A549 (cell line): ENCODE results near the gene ELOVL4. TPM values are rescaled to one million over a fixed set of nuclear protein-coding genes. Genes with fewer than 3 reads are reported as not detected.

Experiments used
- ATAC-seq, 2 experiments: fragments of 200-7000 bp in 1 of 2; fragments of >200 bp in 1 of 2; cut with Nextera tagmentation in 1 of 2; cut with Tn5 transposase in 1 of 2; 3 replicates each; pipeline versions ENCODE4 v1.8.0 to v1.9.1; 2018 to 2020; ENCODE audit warnings: mild to moderate bottlenecking in 1 of 2, moderate library complexity in 1 of 2
- CTCF ChIA-PET: fragments of 300-600 bp; sonication (Branson Sonifier 250); formaldehyde crosslinking; extraction: SDS; loops from one replicate; lab custom pipeline; 2021; ENCODE audit warnings: antibody characterized with exemption, inconsistent platforms; lab: Yijun Ruan, JAX
- POLR2A ChIA-PET: fragments of 350-600 bp; formaldehyde crosslinking; extraction: SDS; loops from one replicate; lab custom pipeline; 2021; ENCODE audit warnings: antibody characterized with exemption, inconsistent platforms; lab: Yijun Ruan, JAX
- DNase-seq, 2 experiments: peaks; one replicate each; pipeline versions ENCODE4 v3.0.0 to v3.0.0-alpha.2; 2011 to 2016; ENCODE audit warnings: low read depth in 1 of 2, low spot score in 1 of 2
- FAIRE-seq: peaks from 2 replicates; lab custom pipeline; 2011; peaks lifted over from hg19 to GRCh38; lab: Jason Lieb, UNC
- H3K27ac ChIP-seq, 2 experiments: fragments of >200 bp; sonication (Bioruptor Twin); formaldehyde crosslinking; 3 replicates each; pipeline ENCODE4 v1.5.1; 2016 to 2017
- H3K4me1 ChIP-seq: fragments of >200 bp; sonication (Bioruptor Twin); formaldehyde crosslinking; 3 replicates; pipeline ENCODE4 v1.6.1; 2016
- H3K4me2 ChIP-seq: fragments of >200 bp; sonication (Bioruptor Twin); formaldehyde crosslinking; 3 replicates; pipeline ENCODE4 v1.6.1; 2016
- H3K4me3 ChIP-seq: fragments of >200 bp; sonication (Bioruptor Twin); formaldehyde crosslinking; 3 replicates; pipeline ENCODE4 v1.5.1; 2016
- H3K9me3 ChIP-seq: fragments of >200 bp; sonication (Bioruptor Twin); formaldehyde crosslinking; 3 replicates; pipeline ENCODE4 v1.6.1; 2016
- ATOH8 ChIP-seq: fragments of 250-450 bp; sonication (Bioruptor Pico); IDR thresholded peaks from 2 replicates; pipeline ENCODE4 v1.5.0; 2020; ENCODE audit warnings: low read depth, mild to moderate bottlenecking, moderate library complexity
- BHLHE40 ChIP-seq: IDR thresholded peaks from 2 replicates; pipeline ENCODE4 v1.6.1; 2012; ENCODE audit warnings: low read depth, low read length, inconsistent platforms
- CBX8 ChIP-seq: fragments of 200-600 bp; sonication (generic); IDR thresholded peaks from 2 replicates; pipeline ENCODE4 v1.6.1; 2016
- CHD4 ChIP-seq: fragments of 200-600 bp; sonication (generic); IDR thresholded peaks from 2 replicates; pipeline ENCODE4 v1.6.1; 2016; ENCODE audit warnings: antibody characterized with exemption, mild to moderate bottlenecking, borderline replicate concordance
- CTCF ChIP-seq: fragments of >200 bp; sonication (Bioruptor Twin); formaldehyde crosslinking; IDR thresholded peaks from 3 replicates; pipeline ENCODE4 v1.5.1; 2016
- FOSB ChIP-seq: fragments of 250-450 bp; sonication (Bioruptor Pico); IDR thresholded peaks from 2 replicates; pipeline ENCODE4 v1.5.0; 2020; ENCODE audit warnings: mild to moderate bottlenecking, moderate library complexity
- GATA3 ChIP-seq: IDR thresholded peaks from 2 replicates; pipeline ENCODE4 v1.6.1; 2012; ENCODE audit warnings: borderline replicate concordance
- HDAC2 ChIP-seq: fragments of 200-600 bp; sonication (generic); IDR thresholded peaks from 2 replicates; pipeline ENCODE4 v1.6.1; 2016
- HES2 ChIP-seq: fragments of >200 bp; sonication (Bioruptor Twin); formaldehyde crosslinking; IDR thresholded peaks from 2 replicates; pipeline ENCODE4 v1.6.1; 2016
- JUN ChIP-seq, 2 experiments: fragments of >200 bp; sonication (Bioruptor Twin); formaldehyde crosslinking; IDR thresholded peaks; 2 replicates in 1 of 2; 3 replicates in 1 of 2; pipeline ENCODE4 v1.6.1; 2016 to 2017
- KDM1A ChIP-seq: fragments of 200-600 bp; sonication (generic); IDR thresholded peaks from 2 replicates; pipeline ENCODE4 v1.6.1; 2016; ENCODE audit warnings: low read depth, mild to moderate bottlenecking
- MYC ChIP-seq: IDR thresholded peaks from 2 replicates; pipeline ENCODE4 v1.6.1; 2012; ENCODE audit warnings: mild to moderate bottlenecking, inconsistent platforms, low read length, improper control_type of control experiment, borderline replicate concordance
- NR3C1 ChIP-seq: fragments of >200 bp; sonication (Bioruptor Twin); formaldehyde crosslinking; IDR thresholded peaks from 3 replicates; pipeline ENCODE4 v1.6.1; 2017
- POLR2A ChIP-seq: IDR thresholded peaks from 2 replicates; pipeline ENCODE4 v1.6.1; 2012; ENCODE audit warnings: mild to moderate bottlenecking, low read length
- RAD21 ChIP-seq, 2 experiments: fragments of >200 bp in 1 of 2; sonication (Bioruptor Twin) in 1 of 2; formaldehyde crosslinking in 1 of 2; IDR thresholded peaks in 1 of 2; conservative IDR thresholded peaks in 1 of 2; 2 replicates in 1 of 2; 3 replicates in 1 of 2; pipeline ENCODE4 v1.6.1; 2012 to 2018; ENCODE audit warnings: inconsistent platforms in 1 of 2
- RNF2 ChIP-seq: fragments of 200-600 bp; sonication (generic); IDR thresholded peaks from 2 replicates; pipeline ENCODE4 v1.6.1; 2016; ENCODE audit warnings: low read depth, mild to moderate bottlenecking, antibody characterized with exemption, moderate library complexity, borderline replicate concordance
- SMC3 ChIP-seq: fragments of >200 bp; sonication (Bioruptor Twin); formaldehyde crosslinking; IDR thresholded peaks from 3 replicates; pipeline ENCODE4 v1.6.1; 2018; ENCODE audit warnings: inconsistent platforms
- TP53 ChIP-seq: fragments of 250-450 bp; sonication (Bioruptor Pico); IDR thresholded peaks from 2 replicates; pipeline ENCODE4 v1.5.0; 2021; ENCODE audit warnings: mild to moderate bottlenecking, moderate library complexity
- USF2 ChIP-seq: fragments of 450-650 bp; IDR thresholded peaks from 2 replicates; pipeline ENCODE4 v1.6.1; 2014; ENCODE audit warnings: antibody characterized with exemption
- ZFP36 ChIP-seq: fragments of 450-650 bp; IDR thresholded peaks from 2 replicates; pipeline ENCODE4 v1.6.1; 2014; ENCODE audit warnings: borderline replicate concordance; ENCODE audit not compliant: partially characterized antibody
- ZNF302 ChIP-seq: fragments of 250-450 bp; sonication (Bioruptor Pico); IDR thresholded peaks from 2 replicates; pipeline ENCODE4 v1.9.0; 2021; ENCODE audit warnings: inconsistent platforms, mild to moderate bottlenecking, moderate library complexity
- ZSCAN20 ChIP-seq: fragments of 250-450 bp; sonication (Bioruptor Pico); IDR thresholded peaks from 2 replicates; pipeline ENCODE4 v1.8.0; 2022; ENCODE audit warnings: mild to moderate bottlenecking, moderate library complexity
- WGBS: methylation state at CpG from one replicate; pipeline ENCODE4 v1.1.6; 2017; ENCODE audit errors: missing lambda C conversion rate; 5-methylcytosine and 5-hydroxymethylcytosine counted together
- polyA plus RNA-seq, 4 experiments: library from polyadenylated mRNA; depleted of rRNA in 3 of 4; stranded (reverse); fragments of >200 nt; fragmentation: RNase III in 1 of 4; extraction: RNeasy Plus Mini Kit Qiagen cat#74134 plus additional on column Dnase treatment in 1 of 4; gene quantifications; 2 replicates in 3 of 4; 3 replicates in 1 of 4; pipeline ENCODE4 v1.2.3, GENCODE V29; 2011 to 2017

ELOVL4 gene
- polyA plus RNA-seq, 2 of the 4 experiments (the other 2 are of a cell fraction) = 0.70 to 1.1 TPM

- POLR2A ChIA-PET = no interaction called here
- no peak for ATAC-seq
- FAIRE-seq = no peak
Measured at GRCh38 chr6:79964607-79965081, 17.3 kb upstream of the ELOVL4 start.

GRCh38 chr6:79954849-79955248, 7.5 kb upstream of the ELOVL4 start:
- ChIA-PET POLR2A (no interaction called here), CTCF (interaction anchor here (1.3 kb wide), 1 partner anchor 138 kb away, joined by 5 read pairs; no protein-coding TSS in a partner anchor)
- no peaks in the 10 kb centered on the region for H3K9me3 ChIP-seq
- no peak overlapping the region for H3K27ac ChIP-seq
- no peak for TF ChIP-seq HDAC2
- TF ChIP-seq POLR2A = no peak
- TF ChIP-seq FOSB (CRISPR knock-in tag) = no peak
- DNase-seq (no peak), FAIRE-seq (no peak), ATAC-seq (no peak)
- no peak overlapping the region for H3K4me3 ChIP-seq
- H3K4me2 ChIP-seq = no peak overlapping the region
- H3K4me1 ChIP-seq = no peaks in the 10 kb centered on the region

More at GRCh38 chr6:79964607-79965081, 17.3 kb upstream of the ELOVL4 start:
- no peaks in the 10 kb centered on the region for H3K9me3 ChIP-seq
- H3K27ac ChIP-seq = no peak overlapping the region
- H3K4me2 ChIP-seq = no peak overlapping the region
- no peak for DNase-seq
- CTCF ChIA-PET = no interaction called here
- H3K4me3 ChIP-seq = no peak overlapping the region
- WGBS = 53% methylated on average over 3 of the region's 3 CpGs
- TF ChIP-seq CHD4 = no peak
- no peak for TF ChIP-seq BHLHE40
- TF ChIP-seq KDM1A = no peak
- no peak for TF ChIP-seq ZNF302 (CRISPR knock-in tag)
- TF ChIP-seq ZSCAN20 (CRISPR knock-in tag) = no peak
- TF ChIP-seq NR3C1 = no peak
- no peak for TF ChIP-seq CBX8
- no peak for TF ChIP-seq USF2
- no peak for TF ChIP-seq GATA3
- TF ChIP-seq HES2 = no peak
- no peak for TF ChIP-seq JUN (IDR thresholded peaks at IDR 0.05)
- no peak for TF ChIP-seq ZFP36
- TF ChIP-seq RNF2 = no peak
- no peak for TF ChIP-seq TP53 (CRISPR knock-in tag)
- no peaks in the 10 kb centered on the region for H3K4me1 ChIP-seq

GRCh38 chr6:79949233-79949632, 1.9 kb upstream of the ELOVL4 start:
- H3K9me3 ChIP-seq = no peaks in the 10 kb centered on the region
- peak; percentile 9 to 85 for DNase-seq
- WGBS = 7% methylated on average over 6 of the region's 6 CpGs
- H3K4me3 ChIP-seq = no peak overlapping the region
- POLR2A ChIA-PET = no interaction called here
- TF ChIP-seq SMC3 (peak; percentile 23; the same call in 2 of the 3 replicates), MYC (no peak), KDM1A (no peak), POLR2A (no peak), ATOH8 (no peak), CTCF (peak; percentile 55), RAD21 (conservative IDR thresholded peaks at IDR 0.05 in 1 of 2, IDR thresholded peaks at IDR 0.05 in 1 of 2) (peak; percentile 41 to 60)
- TF ChIP-seq, all 56 proteins: peak for 3
- no peak overlapping the region for H3K27ac ChIP-seq
- FAIRE-seq (no peak), ATAC-seq (peak in 1 of 2 experiments; percentile 57; a peak in 3 of 6 replicates)
- CTCF ChIA-PET = interaction anchor here (0.6 to 1.9 kb wide), 19 partner anchors 9 to 231 kb away, joined by 3 to 11 read pairs (median 3); no protein-coding TSS in a partner anchor
- no peaks in the 10 kb centered on the region for H3K4me1 ChIP-seq
- H3K4me2 ChIP-seq = peak overlapping the region; percentile 64; the same call in 2 of the 3 replicates
